MM.1S (cell line): ENCODE results near the gene CACNG4.

Experiments used
- DNase-seq: peaks from one replicate; pipeline ENCODE4 v3.0.0-alpha.2; 2015
- H2AFZ ChIP-seq: fragments of 300-600 bp; sonication (generic); 2 replicates; pipeline ENCODE4 v1.6.0; 2016; ENCODE audit warnings: antibody characterized with exemption, low read length
- H3F3A ChIP-seq: fragments of 300-600 bp; sonication (generic); 2 replicates; pipeline ENCODE4 v1.6.1; 2016; ENCODE audit warnings: mild to moderate bottlenecking, antibody characterized with exemption, low read length, moderate library complexity, mixed read lengths; ENCODE audit not compliant: insufficient read depth
- H3K27ac ChIP-seq: fragments of 300-600 bp; sonication (generic); 2 replicates; pipeline ENCODE4 v1.5.1; 2016; ENCODE audit warnings: mild to moderate bottlenecking, low read length
- H3K27me3 ChIP-seq: fragments of 300-600 bp; sonication (generic); replicated peaks from 2 replicates; pipeline ENCODE4 v1.6.0; 2016; ENCODE audit warnings: low read length; ENCODE audit not compliant: insufficient read depth
- H3K36me3 ChIP-seq: fragments of 300-600 bp; sonication (generic); replicated peaks from 2 replicates; pipeline ENCODE4 v1.6.1; 2016; ENCODE audit warnings: mild to moderate bottlenecking, low read length, mixed read lengths; ENCODE audit not compliant: insufficient read depth
- H3K4me1 ChIP-seq: fragments of 300-600 bp; sonication (generic); 2 replicates; pipeline ENCODE4 v1.6.1; 2016; ENCODE audit warnings: low read length, mixed read lengths
- H3K4me2 ChIP-seq: fragments of 300-600 bp; sonication (generic); 2 replicates; pipeline ENCODE4 v1.6.0; 2016; ENCODE audit warnings: low read depth, low read length
- H3K4me3 ChIP-seq: fragments of 300-600 bp; sonication (generic); 2 replicates; pipeline ENCODE4 v1.5.1; 2016; ENCODE audit warnings: low read length, mixed read lengths
- H3K79me2 ChIP-seq: fragments of 300-600 bp; sonication (generic); 2 replicates; pipeline ENCODE4 v1.6.1; 2016; ENCODE audit warnings: mixed run types, low read length, mixed read lengths
- H3K9ac ChIP-seq: fragments of 300-600 bp; sonication (generic); 2 replicates; pipeline ENCODE4 v1.6.1; 2016; ENCODE audit warnings: low read length, mixed read lengths
- H3K9me2 ChIP-seq: fragments of 300-600 bp; sonication (generic); replicated peaks from 2 replicates; pipeline ENCODE4 v1.6.1; 2016; ENCODE audit warnings: mild to moderate bottlenecking, low read length, mixed read lengths; ENCODE audit not compliant: insufficient read depth
- H3K9me3 ChIP-seq: fragments of 300-600 bp; sonication (generic); replicated peaks from 2 replicates; pipeline ENCODE4 v1.6.1; 2016; ENCODE audit warnings: mild to moderate bottlenecking, low read length, mixed read lengths; ENCODE audit not compliant: insufficient read depth
- H4K20me1 ChIP-seq: fragments of 300-600 bp; sonication (generic); 2 replicates; pipeline ENCODE4 v1.6.1; 2016; ENCODE audit warnings: mild to moderate bottlenecking, low read length, moderate library complexity, mixed read lengths; ENCODE audit not compliant: insufficient read depth
- CTCF ChIP-seq: fragments of 300-600 bp; sonication (generic); IDR thresholded peaks from 2 replicates; pipeline ENCODE4 v1.5.1; 2016; ENCODE audit warnings: antibody characterized with exemption, low read length, mixed read lengths
- EZH2 ChIP-seq: fragments of 300-600 bp; sonication (generic); optimal IDR thresholded peaks from 2 replicates; pipeline ENCODE3; 2017; ENCODE audit warnings: low read depth, mild to moderate bottlenecking, antibody characterized with exemption, low read length, mixed read lengths
- EZH2phosphoT487 ChIP-seq: fragments of 300-600 bp; sonication (generic); IDR thresholded peaks from 2 replicates; pipeline ENCODE4 v1.6.1; 2018; ENCODE audit warnings: antibody characterized with exemption, low read length

The CACNG4 gene

GRCh38 chr17:66986659-66987058, 22.2 kb downstream of the CACNG4 start:
- Histone ChIP-seq H3K9me2 (no peaks in the 10 kb centered on the region), H3K9ac (no peak overlapping the region), H3K27me3 (peaks cover 33% of the 10 kb centered on the region), H3K36me3 (no peaks in the 10 kb centered on the region), H3K4me2 (no peak overlapping the region), H2AFZ (no peak overlapping the region), H3K9me3 (no peaks in the 10 kb centered on the region), H3K4me1 (no peaks in the 10 kb centered on the region), H3K4me3 (no peak overlapping the region), H3K27ac (no peak overlapping the region), H3K79me2 (no peaks in the 10 kb centered on the region), H3F3A (no peaks in the 10 kb centered on the region), H4K20me1 (no peaks in the 10 kb centered on the region)
- no peak for TF ChIP-seq CTCF
- no peak for TF ChIP-seq EZH2phosphoT487
- TF ChIP-seq EZH2 = no peak
- DNase-seq = no peak

- Histone ChIP-seq H3K36me3 (no peaks in the 10 kb centered on the region), H3K9ac (no peak overlapping the region), H3K79me2 (no peaks in the 10 kb centered on the region), H3F3A (no peaks in the 10 kb centered on the region), H3K27me3 (peaks cover 34% of the 10 kb centered on the region), H3K9me2 (no peaks in the 10 kb centered on the region), H3K4me1 (no peaks in the 10 kb centered on the region), H3K4me3 (no peak overlapping the region), H2AFZ (no peak overlapping the region), H4K20me1 (no peaks in the 10 kb centered on the region), H3K4me2 (no peak overlapping the region), H3K9me3 (no peaks in the 10 kb centered on the region), H3K27ac (no peak overlapping the region)
- DNase-seq = no peak
- TF ChIP-seq EZH2phosphoT487 = no peak
- TF ChIP-seq EZH2 = no peak
- TF ChIP-seq CTCF = no peak
Measured at GRCh38 chr17:66987059-66987616, 22.6 kb downstream of the CACNG4 start.

GRCh38 chr17:66988069-66988798, 23.7 kb downstream of the CACNG4 start:
- Histone ChIP-seq H3K79me2 (no peaks in the 10 kb centered on the region), H3F3A (no peaks in the 10 kb centered on the region), H3K9me3 (no peaks in the 10 kb centered on the region), H3K27ac (no peak overlapping the region), H3K9ac (no peak overlapping the region), H4K20me1 (no peaks in the 10 kb centered on the region), H3K4me2 (no peak overlapping the region), H3K4me3 (no peak overlapping the region), H3K36me3 (no peaks in the 10 kb centered on the region), H3K4me1 (no peaks in the 10 kb centered on the region), H3K9me2 (no peaks in the 10 kb centered on the region), H2AFZ (no peak overlapping the region), H3K27me3 (peaks cover 36% of the 10 kb centered on the region)
- TF ChIP-seq CTCF (no peak), EZH2 (no peak), EZH2phosphoT487 (no peak)
- DNase-seq = no peak
